DND-41 (cell line): ENCODE results near the gene PNKD.

Source experiments
- EZH2 ChIP-seq: IDR thresholded peaks from 3 replicates; pipeline ENCODE4 v1.6.1; 2012; ENCODE audit warnings: borderline replicate concordance, low read depth, mild to moderate bottlenecking, moderate library complexity, low read length, inconsistent platforms; ENCODE audit not compliant: severe bottlenecking
- TF ChIP-seq, protein P1 (sequence below): IDR thresholded peaks from 2 replicates; pipeline ENCODE4 v1.5.1; 2012; ENCODE audit warnings: borderline replicate concordance, low read length, moderate library complexity, mild to moderate bottlenecking; ENCODE audit not compliant: poor library complexity, severe bottlenecking; ENCODE audit errors: extremely low read depth

DNA sequence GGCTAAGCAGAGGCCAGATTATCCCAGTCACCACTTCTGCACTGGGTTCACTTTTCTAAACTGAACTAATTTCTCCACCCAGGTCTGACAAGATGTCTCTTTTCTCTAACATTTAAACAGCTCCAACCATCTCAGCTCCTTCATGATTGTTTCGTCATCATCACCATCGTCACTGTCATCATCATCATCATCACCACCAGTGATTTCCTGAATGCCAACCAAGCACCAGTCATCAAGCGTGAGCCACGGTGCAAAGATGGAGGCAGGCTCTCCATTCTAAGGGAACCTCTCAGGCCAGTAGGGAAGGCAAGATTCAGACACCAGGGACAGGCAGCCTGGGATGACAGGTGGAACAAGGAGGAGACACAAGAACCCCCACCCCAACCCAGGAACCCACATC lies 47.5 kb downstream of the PNKD start:
- TF ChIP-seq, protein P1, sequence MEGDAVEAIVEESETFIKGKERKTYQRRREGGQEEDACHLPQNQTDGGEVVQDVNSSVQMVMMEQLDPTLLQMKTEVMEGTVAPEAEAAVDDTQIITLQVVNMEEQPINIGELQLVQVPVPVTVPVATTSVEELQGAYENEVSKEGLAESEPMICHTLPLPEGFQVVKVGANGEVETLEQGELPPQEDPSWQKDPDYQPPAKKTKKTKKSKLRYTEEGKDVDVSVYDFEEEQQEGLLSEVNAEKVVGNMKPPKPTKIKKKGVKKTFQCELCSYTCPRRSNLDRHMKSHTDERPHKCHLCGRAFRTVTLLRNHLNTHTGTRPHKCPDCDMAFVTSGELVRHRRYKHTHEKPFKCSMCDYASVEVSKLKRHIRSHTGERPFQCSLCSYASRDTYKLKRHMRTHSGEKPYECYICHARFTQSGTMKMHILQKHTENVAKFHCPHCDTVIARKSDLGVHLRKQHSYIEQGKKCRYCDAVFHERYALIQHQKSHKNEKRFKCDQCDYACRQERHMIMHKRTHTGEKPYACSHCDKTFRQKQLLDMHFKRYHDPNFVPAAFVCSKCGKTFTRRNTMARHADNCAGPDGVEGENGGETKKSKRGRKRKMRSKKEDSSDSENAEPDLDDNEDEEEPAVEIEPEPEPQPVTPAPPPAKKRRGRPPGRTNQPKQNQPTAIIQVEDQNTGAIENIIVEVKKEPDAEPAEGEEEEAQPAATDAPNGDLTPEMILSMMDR = no peak
- no peak for TF ChIP-seq EZH2
